ENCODE measurements around the gene OR6C76. TPM values are rescaled to one million over a fixed set of nuclear protein-coding genes. Genes with fewer than 3 reads are reported as not detected.
"Not testable (repeated sequence)": the region's sequence is repeated elsewhere in the genome, so short reads cannot be mapped to it uniquely, and the experiment has no call there.

Gene OR6C76
- polyA plus RNA-seq (2012; ENCODE audit: low read depth, missing spikeins) = not detected

DNA sequence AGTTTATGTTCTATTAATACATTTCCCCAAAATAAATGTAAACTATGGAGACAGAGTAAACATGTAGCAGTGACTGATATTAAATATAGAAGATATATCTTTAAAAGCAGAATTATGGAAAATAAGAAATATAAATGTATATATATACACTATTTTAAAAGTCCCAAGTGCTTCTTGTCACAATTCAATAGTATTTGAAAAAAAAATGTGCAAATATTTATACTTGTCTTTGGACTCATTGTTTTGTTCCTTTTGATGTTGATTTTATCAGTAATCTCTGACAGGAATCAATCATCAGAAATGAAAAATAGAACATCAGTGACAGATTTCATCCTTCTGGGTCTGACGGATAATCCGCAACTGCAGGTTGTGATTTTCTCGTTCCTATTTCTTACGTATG, at the start of gene OR6C76:
Gene OR6C76 (plus strand): TSS at position 301 of the 400 bp plus-strand sequence. CDS start 0 bp downstream, at position 301.
- no peak for DNase-seq (ENCODE audit: insufficient read length, low spot score)
- no peak for FAIRE-seq
- TF ChIP-seq PAX5 (IDR thresholded peaks at IDR 0.05; ENCODE audit: insufficient read depth, low read length, severe bottlenecking) (no peak), POLR2AphosphoS5 (IDR thresholded peaks at IDR 0.05; ENCODE audit: low read depth, low read length) (no peak)

DNA sequence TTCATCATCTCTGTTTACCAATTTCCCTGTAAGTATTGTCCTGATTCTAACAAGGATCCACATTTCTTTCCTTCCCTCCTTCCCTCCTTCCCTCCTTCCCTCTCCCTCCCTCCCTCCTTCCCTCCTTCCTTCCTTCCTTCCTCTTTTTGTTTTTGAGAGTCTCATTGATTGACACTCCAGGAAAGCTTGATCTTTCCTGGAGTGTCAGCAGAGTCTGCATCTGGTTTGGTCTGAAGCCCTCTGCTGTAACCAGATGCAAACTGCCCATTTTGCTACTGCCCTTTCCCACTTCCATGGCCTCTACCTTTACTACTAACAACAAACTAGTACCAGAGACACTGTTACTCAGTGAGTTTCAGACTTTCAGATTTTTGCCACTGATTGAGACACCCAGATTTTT, 40.2 kb upstream of the OR6C76 start:
- no peak for DNase-seq (ENCODE audit: insufficient read length, low spot score)
- FAIRE-seq = no peak
- TF ChIP-seq TAF1 (IDR thresholded peaks at IDR 0.05; ENCODE audit: low read depth, low read length) = no peak
- TF ChIP-seq SPI1 (IDR thresholded peaks at IDR 0.05; ENCODE audit: low read depth, low read length) = no peak
- TF ChIP-seq POLR2AphosphoS5 (IDR thresholded peaks at IDR 0.05; ENCODE audit: low read depth, low read length) = no peak
- no peak for TF ChIP-seq POU2F2 (IDR thresholded peaks at IDR 0.05; ENCODE audit: low read depth, low read length)
- no peak for TF ChIP-seq PAX5 (IDR thresholded peaks at IDR 0.05; ENCODE audit: insufficient read depth, low read length, severe bottlenecking)
- TF ChIP-seq POLR2A (IDR thresholded peaks at IDR 0.05; ENCODE audit: low read depth, low read length) = no peak

DNA sequence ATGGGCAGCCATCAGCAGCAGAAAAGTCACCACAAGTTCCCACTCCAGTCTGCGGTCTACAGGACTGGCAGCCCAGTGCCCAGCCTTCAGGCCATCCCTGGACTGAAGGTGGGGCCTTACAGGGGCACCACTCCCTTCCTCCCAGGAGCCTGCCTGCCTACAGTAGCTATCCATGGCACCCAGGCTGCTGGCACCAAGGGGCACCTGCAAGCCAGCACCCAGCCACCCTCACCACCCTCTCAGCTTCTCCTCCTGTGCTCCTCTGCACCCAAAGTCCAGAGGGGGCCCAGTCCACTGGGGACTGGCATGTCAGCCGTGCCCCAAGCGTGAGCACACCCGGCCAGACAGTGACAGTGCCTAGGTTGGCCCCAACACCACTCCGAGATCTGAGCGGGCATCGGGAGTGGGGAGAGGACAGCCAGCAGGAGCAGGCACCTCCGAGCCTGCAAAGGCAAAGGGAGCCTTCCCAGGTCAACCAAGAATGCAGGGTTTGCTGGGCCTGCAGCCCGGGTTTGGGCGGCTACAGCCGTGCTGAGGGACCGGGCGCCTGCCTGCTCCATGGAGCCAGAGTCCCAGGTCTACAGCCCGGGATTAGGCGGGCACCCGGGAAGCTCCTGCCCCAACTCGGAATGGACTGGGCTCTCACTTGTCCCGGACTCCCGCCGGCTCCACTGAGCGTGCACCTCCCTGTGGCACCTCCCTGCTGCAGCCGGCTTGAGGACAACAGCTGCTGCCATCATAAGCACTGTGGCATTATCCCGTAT, 33.8 kb upstream of the OR6C76 start:
- FAIRE-seq (no peak), DNase-seq (ENCODE audit: insufficient read length, low spot score) (no peak)
- TF ChIP-seq POU2F2 (IDR thresholded peaks at IDR 0.05; ENCODE audit: low read depth, low read length) = no peak
- no peak for TF ChIP-seq POLR2AphosphoS5 (IDR thresholded peaks at IDR 0.05; ENCODE audit: low read depth, low read length)
- TF ChIP-seq POLR2A (IDR thresholded peaks at IDR 0.05; ENCODE audit: low read depth, low read length) = no peak
- no peak for TF ChIP-seq TAF1 (IDR thresholded peaks at IDR 0.05; ENCODE audit: low read depth, low read length)
- no peak for TF ChIP-seq PAX5 (IDR thresholded peaks at IDR 0.05; ENCODE audit: insufficient read depth, low read length, severe bottlenecking)
- TF ChIP-seq SPI1 (IDR thresholded peaks at IDR 0.05; ENCODE audit: low read depth, low read length) = no peak

DNA sequence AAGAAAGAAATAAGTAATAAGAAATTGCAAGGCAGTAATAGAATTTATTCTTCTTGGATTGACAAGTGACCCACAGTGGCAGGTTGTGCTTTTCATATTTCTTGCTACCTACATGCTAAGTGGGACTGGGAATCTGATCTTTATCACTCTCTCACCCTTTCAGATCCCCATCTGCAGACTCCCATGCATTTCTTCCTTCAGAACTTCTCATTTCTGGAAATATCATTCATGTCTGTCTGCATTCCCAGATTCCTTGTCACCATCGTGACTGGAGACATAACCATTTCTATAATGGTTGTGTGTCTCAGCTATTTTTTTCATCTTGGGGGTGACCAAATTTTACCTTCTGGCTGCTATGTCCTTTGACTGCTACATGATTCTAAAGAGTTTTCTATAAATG, 29.7 kb upstream of the OR6C76 start:
- no peak for DNase-seq (ENCODE audit: insufficient read length, low spot score)
- FAIRE-seq = no peak
- TF ChIP-seq SPI1 (IDR thresholded peaks at IDR 0.05; ENCODE audit: low read depth, low read length) (no peak), TAF1 (IDR thresholded peaks at IDR 0.05; ENCODE audit: low read depth, low read length) (no peak)

DNA sequence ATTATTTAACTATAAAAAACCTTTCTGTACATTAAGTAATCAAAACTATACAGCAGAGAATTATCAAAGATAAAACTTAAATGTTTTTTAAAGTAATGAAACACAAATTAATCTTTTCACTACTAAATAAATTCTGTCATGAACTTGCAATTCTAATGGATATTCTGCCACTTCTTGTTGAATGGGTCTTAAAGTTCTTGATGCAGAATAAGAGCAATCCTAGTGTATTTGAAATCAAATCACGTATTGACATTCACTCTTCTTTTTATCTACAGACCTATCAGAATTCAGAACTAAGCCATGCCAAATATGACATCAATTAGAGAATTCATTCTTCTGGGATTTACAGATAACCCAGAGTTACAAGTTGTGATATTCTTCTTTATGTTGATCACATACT, 25.8 kb upstream of the OR6C76 start, which contains the start of gene OR6C65:
Gene OR6C65 (plus strand): TSS at position 301 of the 400 bp plus-strand sequence. CDS start 0 bp downstream, at position 301.
- TF ChIP-seq SPI1 (IDR thresholded peaks at IDR 0.05; ENCODE audit: low read depth, low read length) = no peak
- no peak for TF ChIP-seq PAX5 (IDR thresholded peaks at IDR 0.05; ENCODE audit: insufficient read depth, low read length, severe bottlenecking)

DNA sequence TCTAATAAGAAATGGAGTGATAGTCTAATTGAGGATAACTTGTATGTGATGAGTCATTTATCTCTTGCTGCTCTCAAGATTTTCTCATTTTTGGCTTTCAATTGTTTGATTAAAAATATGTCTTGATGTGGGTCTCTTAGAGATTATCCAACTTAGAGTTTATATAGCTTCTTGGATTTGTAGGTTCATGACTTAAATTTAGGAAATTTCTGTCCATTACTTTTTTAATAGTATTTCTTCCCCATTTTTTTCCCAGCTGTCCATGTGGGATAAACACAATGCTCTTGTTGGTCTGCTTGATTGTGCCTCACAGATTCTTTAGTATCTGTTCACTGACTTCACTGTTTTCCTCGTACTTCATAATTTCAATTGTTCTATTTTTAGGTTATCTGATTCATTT, 18.2 kb upstream of the OR6C76 start:
- no peak for TF ChIP-seq POLR2AphosphoS5 (IDR thresholded peaks at IDR 0.05; ENCODE audit: low read depth, low read length)
- TF ChIP-seq SPI1 (IDR thresholded peaks at IDR 0.05; ENCODE audit: low read depth, low read length) = no peak
- no peak for TF ChIP-seq POU2F2 (IDR thresholded peaks at IDR 0.05; ENCODE audit: low read depth, low read length)
- DNase-seq (ENCODE audit: insufficient read length, low spot score) (no peak), FAIRE-seq (no peak)

More for the DNA sequence above, 25.8 kb upstream of the OR6C76 start, which contains the start of gene OR6C65:
- FAIRE-seq = no peak
- DNase-seq (ENCODE audit: insufficient read length, low spot score) = no peak

DNA sequence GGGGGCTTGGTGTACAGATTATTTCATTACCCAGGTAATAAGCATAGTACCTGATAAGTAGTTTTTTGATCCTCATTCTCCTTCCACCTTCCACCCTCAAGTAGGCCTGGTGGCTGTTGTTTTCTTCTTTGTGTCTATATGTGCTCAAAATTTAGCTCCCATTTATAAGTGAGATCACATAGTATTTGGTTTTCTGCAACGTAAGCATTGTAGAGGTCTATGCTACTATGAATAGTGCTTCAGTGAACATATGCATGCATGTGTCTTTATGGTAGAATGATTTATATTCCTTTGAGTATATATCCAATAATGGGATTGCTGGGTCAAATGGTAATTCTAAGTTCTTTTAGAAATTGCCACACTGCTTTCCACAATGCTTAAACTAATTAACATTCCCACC, 16.9 kb upstream of the OR6C76 start:
- not testable (repeated sequence) for FAIRE-seq; DNase-seq (ENCODE audit: insufficient read length, low spot score)

DNA sequence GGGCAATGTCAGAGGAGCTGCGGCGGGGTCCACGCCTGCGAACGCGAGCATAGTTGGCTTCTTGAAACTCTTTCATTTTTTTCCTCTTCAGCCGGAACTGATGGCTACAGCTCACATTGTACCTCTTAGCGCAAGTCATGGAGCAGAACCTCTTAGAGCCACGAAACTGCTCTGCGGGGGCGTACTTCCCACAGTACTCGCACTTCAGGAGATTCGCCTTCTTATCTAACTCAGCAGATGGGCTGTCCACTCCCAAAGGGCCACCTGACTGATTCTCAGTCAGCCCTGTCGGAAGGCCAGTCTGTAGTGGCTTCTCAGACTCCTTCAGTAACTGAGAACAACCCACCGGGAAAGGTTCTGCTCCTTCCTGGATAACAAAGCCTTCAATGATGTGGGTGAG, 13.9 kb upstream of the OR6C76 start:
- not testable (repeated sequence) for DNase-seq (ENCODE audit: insufficient read length, low spot score); FAIRE-seq

DNA sequence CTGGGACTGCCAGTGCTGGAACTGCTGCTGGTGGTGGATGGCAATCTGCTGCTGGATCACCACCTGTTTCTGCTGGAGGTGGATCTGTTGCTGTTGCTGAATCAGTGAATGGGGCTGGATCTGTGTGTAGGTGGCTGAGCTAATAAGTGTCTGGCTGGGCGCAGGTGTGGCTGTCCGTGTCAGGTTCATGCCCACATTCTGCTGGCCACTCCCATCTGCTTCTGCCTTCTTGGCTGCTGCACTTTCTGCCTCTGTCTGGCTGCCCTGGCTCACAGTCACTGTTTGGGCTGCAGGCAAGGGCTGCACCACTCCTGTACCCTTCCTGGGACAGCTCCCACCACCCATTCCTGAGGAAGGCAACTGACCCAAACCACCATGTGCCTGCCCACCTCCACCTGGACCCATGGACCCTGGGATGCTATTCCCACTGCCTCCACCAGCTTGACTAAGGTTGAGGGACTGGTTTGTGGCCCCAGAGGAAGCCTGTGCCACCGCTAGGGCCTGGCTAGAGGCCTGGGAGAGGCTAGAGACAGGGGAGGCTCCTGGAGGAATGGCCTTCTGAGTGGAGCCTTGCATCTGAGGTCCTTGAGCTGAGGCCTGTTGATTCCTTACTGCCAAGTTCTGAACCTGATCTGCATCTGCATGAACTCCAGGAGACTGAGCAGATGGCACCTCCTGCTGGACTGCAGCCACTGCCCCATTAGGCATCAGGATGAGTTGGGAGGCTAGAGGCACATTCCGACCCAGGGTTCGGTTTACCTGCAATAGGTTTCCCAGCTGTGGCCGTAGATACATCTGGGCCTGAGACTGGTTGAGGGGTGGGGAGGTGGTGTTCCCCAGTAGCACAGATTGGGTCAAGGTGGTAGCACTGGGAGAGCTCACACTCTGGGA, 12.3 kb upstream of the OR6C76 start:
- DNase-seq (ENCODE audit: insufficient read length, low spot score); FAIRE-seq: not testable (repeated sequence)

DNA sequence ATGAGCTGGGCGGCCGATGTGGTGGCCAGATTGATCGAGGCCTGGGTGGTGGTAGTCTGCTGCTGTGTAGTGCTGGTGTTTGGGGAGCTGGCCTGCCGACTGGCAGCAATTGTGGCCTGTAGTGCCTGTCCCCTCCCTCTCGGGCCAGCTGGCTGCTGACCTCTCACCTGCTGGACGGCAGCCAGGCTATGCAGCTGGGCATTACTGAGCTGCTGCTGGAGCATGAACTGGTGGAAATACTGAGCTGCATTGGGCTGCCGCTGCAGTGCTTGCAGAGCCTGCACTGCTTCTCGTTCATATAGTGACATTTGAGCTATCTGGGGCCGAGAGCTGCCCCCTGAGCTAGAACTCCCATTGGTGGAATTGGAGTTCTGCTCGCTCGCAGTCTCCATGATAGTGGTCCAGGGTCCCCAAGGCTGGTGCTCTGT, 11.6 kb upstream of the OR6C76 start:
- FAIRE-seq = peak; percentile 35
- DNase-seq (ENCODE audit: insufficient read length, low spot score) = not testable (repeated sequence)

DNA sequence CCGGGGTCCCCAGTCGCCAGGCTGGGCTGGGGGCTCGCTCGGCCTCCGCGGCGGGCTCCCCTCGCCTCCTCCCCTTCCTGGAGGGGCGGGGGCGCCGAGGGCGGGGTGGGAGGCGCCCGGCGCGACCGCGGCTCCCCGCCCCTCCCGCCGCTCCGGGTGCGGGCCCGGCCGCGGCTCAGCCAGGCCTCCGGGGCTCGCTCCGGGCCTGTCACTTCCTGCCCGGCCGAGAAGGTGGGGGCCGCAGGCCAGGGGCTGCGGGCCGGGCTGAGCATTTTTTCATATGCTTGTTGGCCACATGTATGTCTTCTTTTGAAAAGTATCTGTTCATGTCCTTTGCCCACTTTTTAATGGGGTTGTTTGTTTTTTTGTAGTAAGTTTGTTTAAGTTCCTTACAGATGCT, 11.2 kb upstream of the OR6C76 start:
- not testable (repeated sequence) for DNase-seq (ENCODE audit: insufficient read length, low spot score); FAIRE-seq

DNA sequence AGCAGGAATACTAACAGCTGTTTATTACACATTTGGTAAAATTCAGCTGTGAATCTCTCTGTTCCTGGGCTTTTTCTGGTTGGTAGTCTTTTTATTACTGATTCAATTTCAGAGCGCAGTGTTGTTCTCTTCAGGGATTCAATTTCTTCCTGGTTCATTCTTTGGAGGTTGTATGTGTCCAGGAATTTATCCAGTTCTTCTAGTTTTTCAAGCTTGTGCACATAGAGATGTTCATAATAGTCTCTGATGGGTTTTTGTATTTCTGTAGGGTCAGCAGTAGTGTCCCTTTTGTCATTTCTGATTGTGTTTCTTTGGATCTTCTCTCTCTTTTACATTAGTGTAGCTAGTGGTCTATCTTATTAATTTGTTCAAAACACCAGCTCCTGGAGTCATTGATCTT, 9.1 kb upstream of the OR6C76 start:
- FAIRE-seq (no peak), DNase-seq (ENCODE audit: insufficient read length, low spot score) (no peak)
- TF ChIP-seq PAX5 (IDR thresholded peaks at IDR 0.05; ENCODE audit: insufficient read depth, low read length, severe bottlenecking) (no peak), SPI1 (IDR thresholded peaks at IDR 0.05; ENCODE audit: low read depth, low read length) (no peak)
